HepG2 (cell line): ENCODE measurements around the gene LIMS2. TPM values are rescaled to one million over a fixed set of nuclear protein-coding genes. Genes with fewer than 3 reads are reported as not detected.
A peak's percentile ranks its signal among the peaks of the same experiment; 100 is the strongest.

Experiments used
- ATAC-seq: fragments of 200-7000 bp; cut with Tn5 transposase; 3 replicates; pipeline ENCODE4 v1.9.1; 2020; ENCODE audit warnings: mild to moderate bottlenecking, moderate library complexity
- BruUV-seq: library from RNA; stranded (reverse); fragments of 400-500 nt; replicated peaks from 2 replicates; lab custom pipeline; 2021; lab: Mats Ljungman, UMichigan
- CTCF ChIA-PET: fragments of 300-600 bp; formaldehyde crosslinking; extraction: SDS; loops from one replicate; lab custom pipeline; 2021; ENCODE audit warnings: low total read pairs, inconsistent platforms, low intra/inter-chr PET ratio; lab: Yijun Ruan, JAX
- POLR2A ChIA-PET: fragments of 350-600 bp; sonication (Branson Sonifier 250); formaldehyde crosslinking; loops from one replicate; lab custom pipeline; 2020; ENCODE audit warnings: antibody characterized with exemption, inconsistent platforms; lab: Yijun Ruan, JAX
- DNase-seq: peaks from one replicate; pipeline ENCODE4 v3.0.0-alpha.2; 2015; ENCODE audit warnings: low spot score
- FAIRE-seq: peaks from 3 replicates; lab custom pipeline; 2011; peaks lifted over from hg19 to GRCh38; lab: Jason Lieb, UNC
- H2AFZ ChIP-seq: one replicate; pipeline ENCODE4 v1.6.1; 2011; ENCODE audit warnings: low read length, inconsistent platforms
- H3K27ac ChIP-seq: fragments of 300-600 bp; 3 replicates; pipeline ENCODE4 v1.8.0; 2011; ENCODE audit warnings: mixed run types, mild to moderate bottlenecking, mixed read lengths, low read length, inconsistent platforms; ENCODE audit not compliant: insufficient read depth; ENCODE audit errors: extremely low read length
- H3K27me3 ChIP-seq, 2 experiments: fragments of 200-600 bp in 1 of 2; 2 replicates in 1 of 2; 3 replicates in 1 of 2; pipeline versions ENCODE4 v1.6.0 to v1.8.0; 2011; ENCODE audit warnings: low read length in 2 of 2, mild to moderate bottlenecking in 2 of 2, moderate library complexity in 2 of 2, inconsistent platforms in 1 of 2; ENCODE audit not compliant: insufficient read depth in 2 of 2, control insufficient read depth in 1 of 2
- H3K36me3 ChIP-seq, 2 experiments: fragments of 200-600 bp in 1 of 2; replicated peaks in 1 of 2; 2 replicates in 1 of 2; 3 replicates in 1 of 2; pipeline versions ENCODE4 v1.5.1 to v1.8.0; 2011; ENCODE audit warnings: low read length in 2 of 2, inconsistent platforms in 1 of 2; ENCODE audit not compliant: insufficient read depth in 2 of 2, control insufficient read depth in 1 of 2
- H3K4me1 ChIP-seq: 2 replicates; pipeline ENCODE4 v1.5.1; 2012; ENCODE audit warnings: low read length, inconsistent platforms; ENCODE audit not compliant: insufficient read depth
- H3K4me2 ChIP-seq: 2 replicates; pipeline ENCODE4 v1.6.0; 2011; ENCODE audit warnings: low read depth, low read length, inconsistent platforms
- H3K4me3 ChIP-seq, 3 experiments: fragments of 200-600 bp in 1 of 3; sonication (generic), shearing (Covaris generic) in 1 of 3; replicated peaks in 1 of 3; 2 replicates each; pipeline ENCODE4 v1.5.1; 2011 to 2016; ENCODE audit warnings: low read length in 3 of 3, inconsistent platforms in 2 of 3, low read depth in 2 of 3, mild to moderate bottlenecking in 2 of 3, control low read depth in 1 of 3, mixed read lengths in 1 of 3; ENCODE audit not compliant: insufficient read depth in 1 of 3
- H3K79me2 ChIP-seq: one replicate; pipeline ENCODE4 v1.6.1; 2011; ENCODE audit warnings: low read length, inconsistent platforms; ENCODE audit not compliant: insufficient read depth
- H3K9ac ChIP-seq: 2 replicates; pipeline ENCODE4 v1.6.0; 2011; ENCODE audit warnings: mild to moderate bottlenecking, low read depth, low read length, inconsistent platforms; ENCODE audit not compliant: insufficient read depth
- H3K9me3 ChIP-seq: 2 replicates; pipeline ENCODE4 v1.5.1; 2012; ENCODE audit warnings: mild to moderate bottlenecking, low read length
- H4K20me1 ChIP-seq: 2 replicates; pipeline ENCODE4 v1.6.0; 2011; ENCODE audit warnings: inconsistent platforms, mild to moderate bottlenecking, low read length, moderate library complexity; ENCODE audit not compliant: insufficient read depth
- ATF7-NPFF ChIP-seq: sonication (generic); formaldehyde crosslinking; IDR thresholded peaks from 2 replicates; pipeline ENCODE4 v1.8.1; 2023; ENCODE audit warnings: mild to moderate bottlenecking, low read depth, missing genetic modification reagents, moderate library complexity
- ETV6 ChIP-seq: sonication (generic); formaldehyde crosslinking; conservative IDR thresholded peaks from 2 replicates; pipeline ENCODE4 v1.4.0; 2020; ENCODE audit warnings: missing genetic modification reagents
- FOXC1 ChIP-seq: sonication (generic); formaldehyde crosslinking; IDR thresholded peaks from 2 replicates; pipeline ENCODE4 v1.8.0; 2022; ENCODE audit warnings: mild to moderate bottlenecking, missing genetic modification reagents, borderline replicate concordance
- GABPA ChIP-seq, 2 experiments: IDR thresholded peaks; 2 replicates each; pipeline ENCODE4 v1.6.1; 2011 to 2016; ENCODE audit warnings: low read depth in 2 of 2, low read length in 1 of 2, missing biosample characterization in 1 of 2, missing genetic modification characterization in 1 of 2
- GABPB1 ChIP-seq: IDR thresholded peaks from 2 replicates; pipeline ENCODE4 v1.6.1; 2016; ENCODE audit warnings: mild to moderate bottlenecking, missing genetic modification reagents, moderate library complexity, missing compliant biosample characterization
- KAT2B ChIP-seq: fragments of 150-350 bp; IDR thresholded peaks from 2 replicates; pipeline ENCODE4 v1.6.1; 2014; ENCODE audit warnings: low read depth, low read length, borderline replicate concordance
- KLF13 ChIP-seq: sonication (generic); formaldehyde crosslinking; IDR thresholded peaks from 2 replicates; pipeline ENCODE4 v1.4.0; 2020; ENCODE audit warnings: mild to moderate bottlenecking, missing genetic modification reagents
- NCOA5 ChIP-seq: sonication (generic); formaldehyde crosslinking; IDR thresholded peaks from 2 replicates; pipeline ENCODE4 v1.4.0; 2020; ENCODE audit warnings: missing genetic modification reagents
- SALL1 ChIP-seq: sonication (generic); formaldehyde crosslinking; IDR thresholded peaks from 2 replicates; pipeline ENCODE4 v1.8.0; 2022; ENCODE audit warnings: mild to moderate bottlenecking, missing genetic modification reagents
- ZNF788 ChIP-seq: sonication (generic); formaldehyde crosslinking; IDR thresholded peaks from 2 replicates; pipeline ENCODE4 v1.5.0; 2020; ENCODE audit warnings: mild to moderate bottlenecking, missing genetic modification reagents, borderline replicate concordance
- ZZZ3 ChIP-seq: sonication (generic); formaldehyde crosslinking; IDR thresholded peaks from 2 replicates; pipeline ENCODE4 v1.4.0; 2020; ENCODE audit warnings: missing genetic modification reagents, mild to moderate bottlenecking, borderline replicate concordance
- WGBS: methylation state at CpG from one replicate; pipeline ENCODE4 v1.1.6; 2017; ENCODE audit warnings: low lambda C conversion rate; 5-methylcytosine and 5-hydroxymethylcytosine counted together
- in situ Hi-C: cut with HindIII; loops from 2 replicates; pipeline ENCODE4 v1.10.0; 2017; ENCODE audit warnings: low pct_unique_long_range_greater_than_20kb; ENCODE audit not compliant: extremely low pct_ligation_motif_present
- intact Hi-C: fragments of 100-400 bp; cut with micrococcal nuclease; formaldehyde crosslinking; loops from one replicate; pipeline ENCODE4 v1.10.0; 2022; ENCODE audit not compliant: unreplicated experiment
- polyA plus RNA-seq, 8 experiments: library from polyadenylated mRNA; depleted of rRNA in 3 of 8; stranded (reverse) in 7 of 8; unstranded in 1 of 8; fragments of >200 nt; fragmentation: Illumina TruSeq in 4 of 8; extraction: Trizol in 4 of 8; gene quantifications; 2 replicates each; pipeline versions ENCODE4 v1.2.1 to v1.2.3, GENCODE V29; 2011 to 2016; ENCODE audit warnings: low read depth in 4 of 8, missing spikeins in 1 of 8, mixed read lengths in 1 of 8; ENCODE audit not compliant: insufficient read depth in 1 of 8
- total RNA-seq, 5 experiments: library from RNA; depleted of rRNA; stranded (reverse); fragments of >200 nt; fragmentation: Illumina TruSeq; extraction: Trizol; gene quantifications; 2 replicates each; pipeline ENCODE4 v1.2.3, GENCODE V29; 2016; ENCODE audit warnings: low read depth in 1 of 5
- TF ChIP-seq, protein P1 (sequence below): sonication (generic); formaldehyde crosslinking; IDR thresholded peaks from 2 replicates; pipeline ENCODE4 v1.4.0; 2020; ENCODE audit warnings: missing genetic modification reagents, borderline replicate concordance
- TF ChIP-seq, protein P2 (sequence below): sonication (generic); formaldehyde crosslinking; conservative IDR thresholded peaks from 2 replicates; pipeline ENCODE4 v1.4.0; 2020; ENCODE audit warnings: missing genetic modification reagents
- TF ChIP-seq, protein P3 (sequence below): sonication (generic); formaldehyde crosslinking; IDR thresholded peaks from 2 replicates; pipeline ENCODE4 v1.8.1; 2023; ENCODE audit warnings: mild to moderate bottlenecking, missing genetic modification reagents, borderline replicate concordance
- TF ChIP-seq, protein P4 (sequence below): sonication (generic); formaldehyde crosslinking; IDR thresholded peaks from 2 replicates; pipeline ENCODE4 v1.8.0; 2022; ENCODE audit warnings: missing genetic modification reagents, mild to moderate bottlenecking, moderate library complexity, borderline replicate concordance

LIMS2 gene
- total and polyA plus RNA-seq, 2 of the 13 experiments (the other 11 are each of a cell fraction or from before 2014, with no cell fraction given), result 1.0 to 1.9 TPM

DNA sequence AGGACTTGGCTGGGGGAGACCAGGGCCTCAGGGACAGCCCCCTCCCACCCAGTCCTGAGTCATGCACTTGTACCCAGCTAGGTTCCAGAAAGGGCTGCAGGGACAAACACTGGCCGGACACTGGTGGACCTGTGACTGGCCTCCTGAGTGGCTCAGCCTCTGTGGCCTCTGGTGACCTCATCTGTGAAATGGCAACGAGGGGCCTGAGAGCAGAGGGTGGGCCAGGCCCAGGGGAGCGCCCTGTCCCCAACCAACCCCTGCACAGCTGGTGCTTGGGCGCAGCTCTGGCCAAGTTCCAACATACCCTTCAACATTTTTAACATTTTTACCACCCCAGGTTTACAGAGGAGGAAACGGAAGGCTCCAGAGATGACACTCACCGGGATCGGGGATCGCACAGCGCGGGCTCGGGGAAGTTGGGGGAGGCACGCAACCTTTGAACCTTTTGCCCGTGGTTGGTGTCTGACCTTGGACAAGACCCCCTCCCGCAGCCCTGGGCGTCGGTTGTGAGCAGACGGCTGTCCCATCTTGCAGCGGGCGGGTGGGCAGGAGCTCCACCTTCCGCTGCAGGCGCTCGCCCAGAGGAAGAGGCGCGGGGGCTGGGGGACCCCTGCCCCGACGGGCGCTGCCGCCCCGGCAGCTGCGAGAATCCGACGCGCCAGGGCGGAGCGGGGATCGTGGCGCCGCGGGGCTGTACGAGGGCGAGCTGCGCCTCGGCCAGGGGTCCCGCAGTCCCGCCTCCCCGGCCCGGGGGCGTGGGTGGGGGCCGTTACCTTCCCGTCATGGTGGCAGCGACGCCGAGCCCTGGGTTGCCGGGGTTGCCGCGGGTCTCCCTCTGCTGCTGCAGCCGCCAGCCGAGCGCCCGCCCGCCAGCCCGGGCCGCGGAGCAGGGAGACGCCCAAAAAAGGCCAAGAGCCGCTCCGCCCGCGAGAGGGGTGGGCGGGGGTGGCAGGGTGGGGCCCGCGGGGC, 805 bp downstream of the LIMS2 start:
- Histone ChIP-seq H4K20me1 (no peaks in the 10 kb centered on the region; the same call in 1 of the 2 replicates), H3K4me1 (peaks cover 30% of the 10 kb centered on the region), H3K27ac (no peak overlapping the region), H3K79me2 (no peaks in the 10 kb centered on the region), H3K4me3 (peak overlapping the region; percentile 53 to 78 (median 54); a peak in 5 of 6 replicates), H3K4me2 (peak overlapping the region; percentile 94), H2AFZ (no peak overlapping the region), H3K36me3 (no peaks in the 10 kb centered on the region), H3K27me3 (peaks cover 20 to 76% of the 10 kb centered on the region in 2 experiments), H3K9ac (peak overlapping the region; percentile 40; the same call in 1 of the 2 replicates), H3K9me3 (no peaks in the 10 kb centered on the region)
- ATAC-seq (peak; percentile 37), DNase-seq (no peak), FAIRE-seq (no peak)
- no TSS peak for BruUV-seq
- intact Hi-C loops (no loop called here), in situ Hi-C loops (no loop called here)
- ChIA-PET POLR2A (interaction anchor here (0.6 to 1.3 kb wide), 2 partner anchors 9 to 26 kb away, joined by 3 read pairs; no protein-coding TSS in a partner anchor), CTCF (no interaction called here)
- 3% methylated on average over 26 of the region's 72 CpGs for WGBS
- TF ChIP-seq, protein P1, sequence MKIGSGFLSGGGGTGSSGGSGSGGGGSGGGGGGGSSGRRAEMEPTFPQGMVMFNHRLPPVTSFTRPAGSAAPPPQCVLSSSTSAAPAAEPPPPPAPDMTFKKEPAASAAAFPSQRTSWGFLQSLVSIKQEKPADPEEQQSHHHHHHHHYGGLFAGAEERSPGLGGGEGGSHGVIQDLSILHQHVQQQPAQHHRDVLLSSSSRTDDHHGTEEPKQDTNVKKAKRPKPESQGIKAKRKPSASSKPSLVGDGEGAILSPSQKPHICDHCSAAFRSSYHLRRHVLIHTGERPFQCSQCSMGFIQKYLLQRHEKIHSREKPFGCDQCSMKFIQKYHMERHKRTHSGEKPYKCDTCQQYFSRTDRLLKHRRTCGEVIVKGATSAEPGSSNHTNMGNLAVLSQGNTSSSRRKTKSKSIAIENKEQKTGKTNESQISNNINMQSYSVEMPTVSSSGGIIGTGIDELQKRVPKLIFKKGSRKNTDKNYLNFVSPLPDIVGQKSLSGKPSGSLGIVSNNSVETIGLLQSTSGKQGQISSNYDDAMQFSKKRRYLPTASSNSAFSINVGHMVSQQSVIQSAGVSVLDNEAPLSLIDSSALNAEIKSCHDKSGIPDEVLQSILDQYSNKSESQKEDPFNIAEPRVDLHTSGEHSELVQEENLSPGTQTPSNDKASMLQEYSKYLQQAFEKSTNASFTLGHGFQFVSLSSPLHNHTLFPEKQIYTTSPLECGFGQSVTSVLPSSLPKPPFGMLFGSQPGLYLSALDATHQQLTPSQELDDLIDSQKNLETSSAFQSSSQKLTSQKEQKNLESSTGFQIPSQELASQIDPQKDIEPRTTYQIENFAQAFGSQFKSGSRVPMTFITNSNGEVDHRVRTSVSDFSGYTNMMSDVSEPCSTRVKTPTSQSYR (CRISPR knock-in tag), result 0 out of 2 replicates have a peak, but pooled peaks have one; percentile 31
- TF ChIP-seq GABPA (IDR thresholded peaks at IDR 0.05; ENCODE audit: low read depth, low read length) (no peak), GABPA (CRISPR knock-in tag; IDR thresholded peaks at IDR 0.05; ENCODE audit: low read depth) (no peak), ZZZ3 (no peak), ATF7-NPFF (0 out of 2 replicates have a peak, but pooled peaks have one; percentile 27), FOXC1 (CRISPR knock-in tag) (0 out of 2 replicates have a peak, but pooled peaks have one; percentile 47), NCOA5 (no peak), KLF13 (CRISPR knock-in tag) (no peak), SALL1 (CRISPR knock-in tag) (peak; percentile 43; the same call in 1 of the 2 replicates), GABPB1 (CRISPR knock-in tag) (peak; percentile 43; the same call in 1 of the 2 replicates), ZNF788 (CRISPR knock-in tag) (peak; percentile 41; the same call in 1 of the 2 replicates), KAT2B (no peak), ETV6 (CRISPR knock-in tag) (no peak)
- TF ChIP-seq, protein P2, sequence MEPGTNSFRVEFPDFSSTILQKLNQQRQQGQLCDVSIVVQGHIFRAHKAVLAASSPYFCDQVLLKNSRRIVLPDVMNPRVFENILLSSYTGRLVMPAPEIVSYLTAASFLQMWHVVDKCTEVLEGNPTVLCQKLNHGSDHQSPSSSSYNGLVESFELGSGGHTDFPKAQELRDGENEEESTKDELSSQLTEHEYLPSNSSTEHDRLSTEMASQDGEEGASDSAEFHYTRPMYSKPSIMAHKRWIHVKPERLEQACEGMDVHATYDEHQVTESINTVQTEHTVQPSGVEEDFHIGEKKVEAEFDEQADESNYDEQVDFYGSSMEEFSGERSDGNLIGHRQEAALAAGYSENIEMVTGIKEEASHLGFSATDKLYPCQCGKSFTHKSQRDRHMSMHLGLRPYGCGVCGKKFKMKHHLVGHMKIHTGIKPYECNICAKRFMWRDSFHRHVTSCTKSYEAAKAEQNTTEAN (CRISPR knock-in tag), result no peak
- TF ChIP-seq, protein P3, sequence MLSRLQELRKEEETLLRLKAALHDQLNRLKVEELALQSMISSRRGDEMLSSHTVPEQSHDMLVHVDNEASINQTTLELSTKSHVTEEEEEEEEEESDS (CRISPR knock-in tag), result peak; percentile 42; the same call in 1 of the 2 replicates
- TF ChIP-seq, protein P4, sequence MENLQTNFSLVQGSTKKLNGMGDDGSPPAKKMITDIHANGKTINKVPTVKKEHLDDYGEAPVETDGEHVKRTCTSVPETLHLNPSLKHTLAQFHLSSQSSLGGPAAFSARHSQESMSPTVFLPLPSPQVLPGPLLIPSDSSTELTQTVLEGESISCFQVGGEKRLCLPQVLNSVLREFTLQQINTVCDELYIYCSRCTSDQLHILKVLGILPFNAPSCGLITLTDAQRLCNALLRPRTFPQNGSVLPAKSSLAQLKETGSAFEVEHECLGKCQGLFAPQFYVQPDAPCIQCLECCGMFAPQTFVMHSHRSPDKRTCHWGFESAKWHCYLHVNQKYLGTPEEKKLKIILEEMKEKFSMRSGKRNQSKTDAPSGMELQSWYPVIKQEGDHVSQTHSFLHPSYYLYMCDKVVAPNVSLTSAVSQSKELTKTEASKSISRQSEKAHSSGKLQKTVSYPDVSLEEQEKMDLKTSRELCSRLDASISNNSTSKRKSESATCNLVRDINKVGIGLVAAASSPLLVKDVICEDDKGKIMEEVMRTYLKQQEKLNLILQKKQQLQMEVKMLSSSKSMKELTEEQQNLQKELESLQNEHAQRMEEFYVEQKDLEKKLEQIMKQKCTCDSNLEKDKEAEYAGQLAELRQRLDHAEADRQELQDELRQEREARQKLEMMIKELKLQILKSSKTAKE (CRISPR knock-in tag), result peak; percentile 40; the same call in 1 of the 2 replicates
